BJ (cell line): Measurements from ENCODE around the gene BAG5. TPM values are rescaled to one million over a fixed set of nuclear protein-coding genes. Genes with fewer than 3 reads are reported as not detected.

Experiments
- CTCF ChIA-PET: fragments of 350-600 bp; formaldehyde crosslinking; extraction: SDS; loops from one replicate; lab custom pipeline; 2021; ENCODE audit warnings: antibody characterized with exemption, inconsistent platforms; lab: Yijun Ruan, JAX
- POLR2A ChIA-PET: fragments of 300-600 bp; sonication (Branson Sonifier 250); formaldehyde crosslinking; extraction: SDS; loops from one replicate; lab custom pipeline; 2021; ENCODE audit warnings: antibody characterized with exemption; lab: Charles Lee
- DNase-seq: peaks from one replicate; pipeline ENCODE4 v3.0.0-alpha.2; 2011; ENCODE audit warnings: low read depth
- H3K27me3 ChIP-seq: 2 replicates; pipeline ENCODE4 v1.6.0; 2011; ENCODE audit warnings: low read length; ENCODE audit not compliant: control insufficient read depth, insufficient read depth
- H3K36me3 ChIP-seq: 2 replicates; pipeline ENCODE4 v1.5.1; 2011; ENCODE audit warnings: low read length; ENCODE audit not compliant: control insufficient read depth, insufficient read depth
- H3K4me3 ChIP-seq: 2 replicates; pipeline ENCODE4 v1.5.1; 2011; ENCODE audit warnings: low read depth, mild to moderate bottlenecking, control low read depth, low read length
- CTCF ChIP-seq: IDR thresholded peaks from 2 replicates; pipeline ENCODE4 v1.5.1; 2011; ENCODE audit warnings: low read depth, mild to moderate bottlenecking, control low read depth, inconsistent platforms, low read length, moderate library complexity; ENCODE audit not compliant: insufficient read depth
- polyA plus RNA-seq: library from polyadenylated mRNA; depleted of rRNA; stranded (reverse); fragments of >200 nt; gene quantifications from 2 replicates; pipeline ENCODE4 v1.2.3, GENCODE V29; 2011

BAG5 gene
- polyA plus RNA-seq, 1 experiment = 4.9 TPM

- no peak for TF ChIP-seq CTCF
- Histone ChIP-seq H3K4me3 (no peak overlapping the region), H3K36me3 (no peaks in the 10 kb centered on the region), H3K27me3 (no peaks in the 10 kb centered on the region)
- CTCF ChIA-PET = interaction anchor here (0.7 to 15.2 kb wide), 6 partner anchors 9 to 45 kb away, joined by 4 to 228 read pairs (median 10); partner anchors contain the start of gene CKB
- POLR2A ChIA-PET = no interaction called here
- DNase-seq = no peak
Observed at GRCh38 chr14:103545915-103546651, 16.4 kb downstream of the BAG5 start.

DNA sequence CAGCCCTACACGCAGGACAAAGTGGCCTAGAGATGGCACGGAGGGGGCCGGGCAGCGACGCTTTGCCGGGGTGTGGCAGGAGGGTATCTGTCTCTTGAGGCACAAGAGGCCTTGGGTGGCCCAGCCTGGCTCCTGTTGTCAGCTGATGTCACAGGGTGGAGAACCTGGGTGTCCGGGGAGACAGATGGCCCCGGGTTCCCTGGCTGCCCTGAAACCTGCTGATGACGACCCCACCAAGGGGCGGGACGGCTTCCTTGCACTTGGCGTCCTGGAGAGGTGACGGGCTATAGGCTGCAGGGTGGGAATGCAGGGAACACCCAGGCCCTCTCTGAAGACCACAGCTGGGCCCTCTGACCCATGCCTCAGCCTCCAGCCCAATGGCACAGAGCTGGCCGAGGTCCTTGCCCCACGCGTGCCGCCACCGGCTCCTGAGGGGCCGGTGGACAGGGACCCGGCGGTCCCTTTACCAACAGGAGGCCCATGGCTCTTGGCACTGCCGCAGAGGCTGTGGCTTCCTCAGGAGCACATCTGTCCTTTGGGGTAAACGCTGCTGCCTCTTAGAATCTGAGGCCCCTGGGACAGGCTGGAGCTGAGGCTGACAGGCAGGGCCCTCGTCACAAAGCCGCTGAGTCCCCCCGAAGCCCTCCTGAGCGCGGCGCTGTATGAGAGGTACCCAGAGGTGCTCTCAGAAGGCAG is 17.1 kb downstream of the BAG5 start:
- no peak for DNase-seq
- Histone ChIP-seq H3K27me3 (no peaks in the 10 kb centered on the region), H3K36me3 (no peaks in the 10 kb centered on the region), H3K4me3 (no peak overlapping the region)
- ChIA-PET CTCF (interaction anchor here (0.7 to 15.2 kb wide), 5 partner anchors 9 to 44 kb away, joined by 4 to 228 read pairs (median 12); partner anchors contain the start of gene CKB), POLR2A (no interaction called here)
- no peak for TF ChIP-seq CTCF

DNA sequence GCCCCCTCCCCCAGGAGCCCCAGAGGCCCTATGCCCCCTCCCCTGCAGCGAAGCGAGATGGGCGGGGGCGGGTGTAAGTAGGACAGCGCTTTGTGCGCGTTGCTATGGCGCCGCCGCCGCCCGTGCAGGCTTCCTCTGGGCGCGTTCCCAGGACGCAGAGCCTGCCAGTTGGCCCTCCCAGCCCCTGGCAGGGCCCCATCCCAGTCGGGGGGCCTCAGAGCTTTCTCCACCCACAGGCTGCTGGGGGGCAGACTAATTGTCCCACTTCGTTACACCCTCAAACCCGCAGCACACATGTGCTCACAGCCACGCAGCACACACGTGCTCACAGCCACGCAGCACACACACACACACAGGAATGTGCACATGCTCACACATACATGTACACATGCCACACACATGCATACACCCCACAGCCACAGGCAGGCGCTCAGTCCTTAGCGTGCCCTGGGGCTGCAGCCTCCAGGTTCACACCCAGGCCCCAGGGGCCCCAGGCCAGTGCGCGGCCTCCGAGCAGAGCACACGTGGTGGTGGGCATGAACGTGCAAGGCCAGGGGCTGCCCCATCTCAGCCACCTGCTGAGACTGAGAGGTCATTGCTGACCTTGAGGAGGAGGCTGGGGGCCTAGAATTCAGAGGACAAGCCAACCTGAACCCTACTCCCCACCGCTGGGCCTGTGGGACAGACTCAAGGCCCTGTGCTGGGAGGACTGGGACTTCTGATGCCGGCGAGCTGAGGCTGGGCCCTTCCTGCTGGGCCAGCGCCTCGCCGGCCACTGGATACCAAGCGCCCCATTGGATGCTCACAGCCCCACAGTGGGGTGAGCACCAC is 17.9 kb downstream of the BAG5 start:
- DNase-seq = no peak
- Histone ChIP-seq H3K27me3 (no peaks in the 10 kb centered on the region), H3K4me3 (no peak overlapping the region), H3K36me3 (no peaks in the 10 kb centered on the region)
- ChIA-PET POLR2A (no interaction called here), CTCF (interaction anchor here (1.1 to 15.2 kb wide), 3 partner anchors 15 to 43 kb away, joined by 3 to 228 read pairs (median 92); partner anchors contain the start of gene CKB)
- TF ChIP-seq CTCF = no peak

DNA sequence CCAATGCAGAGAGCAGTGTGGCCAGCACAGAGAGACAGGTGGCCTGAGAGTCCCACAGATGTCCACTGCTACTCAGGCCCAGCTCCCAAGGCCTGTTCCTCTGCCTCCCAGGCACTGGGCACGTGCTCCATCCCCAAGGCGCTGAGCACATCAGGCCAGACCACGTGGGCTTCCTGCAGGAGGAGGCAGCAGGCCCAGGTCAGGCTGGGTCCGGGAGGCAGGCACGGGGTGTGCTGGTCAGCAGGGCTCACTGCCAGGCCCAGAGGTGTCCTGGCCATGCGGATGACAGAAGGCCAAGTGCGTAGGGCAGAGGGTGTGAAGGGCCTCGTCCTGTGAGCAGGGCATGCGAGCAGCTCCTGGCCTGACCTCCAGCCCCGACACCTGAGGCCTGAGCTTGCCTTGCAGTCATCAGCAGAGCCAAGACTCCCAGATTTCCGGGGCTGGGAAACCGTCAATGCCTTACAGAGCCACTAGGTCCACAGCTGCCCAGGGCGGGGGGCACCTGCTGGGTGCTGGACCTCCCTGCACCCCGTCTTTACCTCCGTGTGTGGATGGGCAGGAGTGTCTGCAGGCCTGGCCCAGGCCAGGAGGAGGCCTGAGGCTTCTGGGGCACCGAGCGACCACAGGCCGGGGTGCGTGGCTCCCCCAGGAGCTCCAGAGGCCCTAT is 18.6 kb downstream of the BAG5 start:
- POLR2A ChIA-PET = no interaction called here
- CTCF ChIA-PET = interaction anchor here (1.1 to 15.2 kb wide), 4 partner anchors 9 to 43 kb away, joined by 3 to 228 read pairs (median 53); partner anchors contain the start of gene CKB
- Histone ChIP-seq H3K36me3 (no peaks in the 10 kb centered on the region), H3K27me3 (no peaks in the 10 kb centered on the region), H3K4me3 (no peak overlapping the region)
- DNase-seq = no peak
- TF ChIP-seq CTCF = no peak
